K562 (cell line): ENCODE measurements around the gene C2orf42. TPM values are rescaled to one million over a fixed set of nuclear protein-coding genes. Genes with fewer than 3 reads are reported as not detected.

Source experiments
- ATAC-seq: fragments of 200-7000 bp; cut with Tn5 transposase; 3 replicates; pipeline ENCODE4 v1.9.1; 2020; ENCODE audit warnings: moderate library complexity
- BruUV-seq: library from RNA; stranded (reverse); fragments of 400-500 nt; replicated peaks from 2 replicates; lab custom pipeline; 2021; lab: Mats Ljungman, UMichigan
- CTCF ChIA-PET: fragments of 300-600 bp; formaldehyde crosslinking; extraction: SDS; loops from one replicate; lab custom pipeline; 2021; ENCODE audit warnings: low intra/inter-chr PET ratio; lab: Yijun Ruan, JAX
- POLR2A ChIA-PET: fragments of 300-600, 350-650 bp; sonication (Branson Sonifier 250); formaldehyde crosslinking; extraction: SDS; loops from one replicate; lab custom pipeline; 2021; ENCODE audit warnings: antibody characterized with exemption, inconsistent platforms; lab: Yijun Ruan, JAX
- DNase-seq, 4 experiments: peaks; one replicate each; pipeline versions ENCODE4 v3.0.0 to v3.0.0-alpha.2; 2011 to 2018; ENCODE audit warnings: low spot score in 3 of 4, mixed read lengths in 3 of 4; ENCODE audit errors: extremely low read depth in 1 of 4
- FAIRE-seq: peaks from 2 replicates; lab custom pipeline; 2011; peaks lifted over from hg19 to GRCh38; lab: Jason Lieb, UNC
- H2AFZ ChIP-seq: 2 replicates; pipeline ENCODE4 v1.6.0; 2011; ENCODE audit warnings: low read depth, low read length, control low read depth, inconsistent platforms
- H3K27ac ChIP-seq: fragments of 200-600 bp; 3 replicates; pipeline ENCODE4 v1.8.0; 2011; ENCODE audit warnings: low read depth, mild to moderate bottlenecking, control low read depth, inconsistent platforms, low read length, moderate library complexity, mixed read lengths; ENCODE audit errors: extremely low read depth
- H3K27me3 ChIP-seq, 2 experiments: fragments of 300-600 bp in 1 of 2; 2 replicates in 1 of 2; 3 replicates in 1 of 2; pipeline versions ENCODE4 v1.6.0 to v1.8.0; 2011; ENCODE audit warnings: inconsistent platforms in 2 of 2, low read length in 2 of 2, mild to moderate bottlenecking in 1 of 2, mixed read lengths in 1 of 2, moderate library complexity in 1 of 2; ENCODE audit not compliant: control insufficient read depth in 2 of 2, insufficient read depth in 2 of 2
- H3K36me3 ChIP-seq: fragments of 300-600 bp; 3 replicates; pipeline ENCODE4 v1.8.0; 2011; ENCODE audit warnings: mild to moderate bottlenecking, low read length, inconsistent platforms; ENCODE audit not compliant: control insufficient read depth, insufficient read depth
- H3K4me1 ChIP-seq, 2 experiments: fragments of 200-600 bp in 1 of 2; replicated peaks in 1 of 2; 2 replicates in 1 of 2; 3 replicates in 1 of 2; pipeline versions ENCODE4 v1.5.1 to v1.8.0; 2011; ENCODE audit warnings: inconsistent platforms in 2 of 2, low read length in 2 of 2, mild to moderate bottlenecking in 1 of 2, mixed read lengths in 1 of 2, moderate library complexity in 1 of 2; ENCODE audit not compliant: control insufficient read depth in 2 of 2, insufficient read depth in 2 of 2
- H3K4me2 ChIP-seq: 2 replicates; pipeline ENCODE4 v1.6.1; 2011; ENCODE audit warnings: low read length, control low read depth, inconsistent platforms, mixed read lengths; ENCODE audit not compliant: insufficient read depth
- H3K4me3 ChIP-seq: fragments of 200-600 bp; sonication (generic), shearing (Covaris generic); 2 replicates; pipeline ENCODE4 v1.5.1; 2016; ENCODE audit warnings: control low read depth, inconsistent platforms
- H3K79me2 ChIP-seq: fragments of 200-600 bp; 3 replicates; pipeline ENCODE4 v1.8.0; 2011; ENCODE audit warnings: low read length, inconsistent platforms; ENCODE audit not compliant: control insufficient read depth, insufficient read depth
- H3K9ac ChIP-seq, 2 experiments: 2 replicates each; pipeline versions ENCODE4 v1.6.0 to v1.6.1; 2011; ENCODE audit warnings: low read depth in 2 of 2, low read length in 2 of 2, control low read depth in 1 of 2, inconsistent platforms in 1 of 2, mild to moderate bottlenecking in 1 of 2, mixed read lengths in 1 of 2; ENCODE audit not compliant: insufficient read depth in 1 of 2
- H3K9me1 ChIP-seq: one replicate; pipeline ENCODE4 v1.6.0; 2011; ENCODE audit warnings: inconsistent platforms, mild to moderate bottlenecking, low read length, moderate library complexity; ENCODE audit not compliant: control insufficient read depth, insufficient read depth
- H3K9me3 ChIP-seq: replicated peaks from 2 replicates; pipeline ENCODE4 v1.5.1; 2011; ENCODE audit warnings: low read depth, low read length, inconsistent platforms; ENCODE audit not compliant: control insufficient read depth, insufficient read depth
- H4K20me1 ChIP-seq: replicated peaks from 2 replicates; pipeline ENCODE4 v1.6.1; 2011; ENCODE audit warnings: low read length, inconsistent platforms, mixed read lengths; ENCODE audit not compliant: control insufficient read depth, insufficient read depth
- HNRNPL ChIP-seq: fragments of 200-400 bp; formaldehyde crosslinking; IDR thresholded peaks from 2 replicates; pipeline ENCODE4 v1.6.1; 2017; ENCODE audit warnings: low read depth, mild to moderate bottlenecking, low read length
- NFRKB ChIP-seq: fragments of 450-650 bp; IDR thresholded peaks from 2 replicates; pipeline ENCODE4 v1.6.1; 2016; ENCODE audit warnings: low read depth
- POLR2G ChIP-seq: fragments of 200-400 bp; formaldehyde crosslinking; IDR thresholded peaks from 2 replicates; pipeline ENCODE4 v1.6.1; 2017; ENCODE audit warnings: low read depth, mild to moderate bottlenecking, antibody characterized with exemption, low read length, moderate library complexity
- ZKSCAN8 ChIP-seq: fragments of 200-800 bp; sonication (Bioruptor generic); IDR thresholded peaks from 2 replicates; pipeline ENCODE4 v1.6.1; 2016; ENCODE audit warnings: missing genetic modification characterization, missing compliant biosample characterization
- WGBS: fragments of 100-300 bp; shearing (Covaris generic); methylation state at CpG from one replicate; pipeline ENCODE4 v1.1.6; 2016; ENCODE audit warnings: low coverage, mixed read lengths; ENCODE audit not compliant: insufficient coverage; ENCODE audit errors: missing lambda C conversion rate; 5-methylcytosine and 5-hydroxymethylcytosine counted together
- in situ Hi-C: fragments of 300-500 bp; cut with MboI; formaldehyde crosslinking; loops from 4 replicates; pipeline ENCODE4 v1.15.0; 2018; ENCODE audit warnings: inconsistent platforms, mixed read lengths
- intact Hi-C: fragments of 100-400 bp; cut with micrococcal nuclease; formaldehyde crosslinking; loops from 2 replicates; pipeline ENCODE4 v1.14.2; 2022
- polyA plus RNA-seq, 8 experiments: library from polyadenylated mRNA; depleted of rRNA in 4 of 8; stranded (reverse) in 5 of 8; unstranded in 3 of 8; fragments of >200 nt; fragmentation: Nextera tagmentation in 2 of 8; fragmentation: Illumina TruSeq in 1 of 8; extraction: Ambion mirVana in 2 of 8; extraction: Trizol in 1 of 8; gene quantifications; 2 replicates each; pipeline versions ENCODE4 v1.2.1 to v1.2.3, GENCODE V29; 2011 to 2014; ENCODE audit warnings: inconsistent platforms in 1 of 8, missing spikeins in 1 of 8
- total RNA-seq, 7 experiments: library from RNA; depleted of rRNA in 6 of 7; stranded (reverse); fragments of >200 nt in 6 of 7; fragmentation: Illumina TruSeq in 2 of 7; extraction: Trizol in 2 of 7; gene quantifications; 2 replicates each; pipeline versions ENCODE4 v1.2.1 to v1.2.3, GENCODE V29; 2011 to 2021; ENCODE audit warnings: low replicate concordance in 1 of 7
- TF ChIP-seq, protein P1 (sequence below): fragments of 450-650 bp; IDR thresholded peaks from 2 replicates; pipeline ENCODE4 v1.6.1; 2017; ENCODE audit warnings: antibody characterized with exemption, mild to moderate bottlenecking

The C2orf42 gene
- total and polyA plus RNA-seq, 9 of the 15 experiments (the other 6 are each of a cell fraction or from before 2014, with no cell fraction given), result 4.6 to 10.9 (median 7.5) TPM

DNA sequence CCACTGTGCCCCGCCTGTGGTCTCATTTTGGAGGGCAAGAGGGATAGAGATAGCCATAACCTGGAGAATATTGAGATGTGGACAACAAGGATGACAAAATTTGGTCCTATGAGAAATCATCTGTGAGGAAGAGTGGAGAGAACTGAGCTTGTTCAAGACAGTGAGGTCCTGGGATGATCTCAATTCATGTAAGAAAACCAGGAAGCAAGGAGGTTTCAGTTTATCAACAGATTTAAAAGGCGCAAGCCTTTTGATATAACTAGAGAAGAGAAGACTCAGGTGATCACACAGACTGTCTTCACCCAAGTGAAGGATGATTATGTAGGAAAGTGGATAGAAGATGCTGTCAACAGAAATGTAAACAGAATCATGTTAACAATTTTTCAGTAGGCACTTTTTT lies 64.4 kb downstream of the C2orf42 start:
- Histone ChIP-seq H2AFZ (peak overlapping the region; percentile 85), H3K9me1 (no peaks in the 10 kb centered on the region), H3K4me1 (peaks cover 48 to 50% of the 10 kb centered on the region in 2 experiments), H3K9me3 (no peaks in the 10 kb centered on the region), H4K20me1 (no peaks in the 10 kb centered on the region), H3K4me2 (peak overlapping the region; percentile 21; the same call in 1 of the 2 replicates), H3K4me3 (no peak overlapping the region), H3K36me3 (no peaks in the 10 kb centered on the region), H3K27me3 (no peaks in the 10 kb centered on the region), H3K9ac (0 out of 4 replicates have a peak overlapping the region, but pooled peaks of 1 of the 2 experiments have one; percentile 23), H3K79me2 (peaks cover 12% of the 10 kb centered on the region; the same call in 2 of the 3 replicates), H3K27ac (peak overlapping the region; percentile 51)
- no peak for TF ChIP-seq HNRNPL
- no peak for TF ChIP-seq NFRKB
- TF ChIP-seq ZKSCAN8 (CRISPR knock-in tag), result no peak
- TF ChIP-seq, protein P1, sequence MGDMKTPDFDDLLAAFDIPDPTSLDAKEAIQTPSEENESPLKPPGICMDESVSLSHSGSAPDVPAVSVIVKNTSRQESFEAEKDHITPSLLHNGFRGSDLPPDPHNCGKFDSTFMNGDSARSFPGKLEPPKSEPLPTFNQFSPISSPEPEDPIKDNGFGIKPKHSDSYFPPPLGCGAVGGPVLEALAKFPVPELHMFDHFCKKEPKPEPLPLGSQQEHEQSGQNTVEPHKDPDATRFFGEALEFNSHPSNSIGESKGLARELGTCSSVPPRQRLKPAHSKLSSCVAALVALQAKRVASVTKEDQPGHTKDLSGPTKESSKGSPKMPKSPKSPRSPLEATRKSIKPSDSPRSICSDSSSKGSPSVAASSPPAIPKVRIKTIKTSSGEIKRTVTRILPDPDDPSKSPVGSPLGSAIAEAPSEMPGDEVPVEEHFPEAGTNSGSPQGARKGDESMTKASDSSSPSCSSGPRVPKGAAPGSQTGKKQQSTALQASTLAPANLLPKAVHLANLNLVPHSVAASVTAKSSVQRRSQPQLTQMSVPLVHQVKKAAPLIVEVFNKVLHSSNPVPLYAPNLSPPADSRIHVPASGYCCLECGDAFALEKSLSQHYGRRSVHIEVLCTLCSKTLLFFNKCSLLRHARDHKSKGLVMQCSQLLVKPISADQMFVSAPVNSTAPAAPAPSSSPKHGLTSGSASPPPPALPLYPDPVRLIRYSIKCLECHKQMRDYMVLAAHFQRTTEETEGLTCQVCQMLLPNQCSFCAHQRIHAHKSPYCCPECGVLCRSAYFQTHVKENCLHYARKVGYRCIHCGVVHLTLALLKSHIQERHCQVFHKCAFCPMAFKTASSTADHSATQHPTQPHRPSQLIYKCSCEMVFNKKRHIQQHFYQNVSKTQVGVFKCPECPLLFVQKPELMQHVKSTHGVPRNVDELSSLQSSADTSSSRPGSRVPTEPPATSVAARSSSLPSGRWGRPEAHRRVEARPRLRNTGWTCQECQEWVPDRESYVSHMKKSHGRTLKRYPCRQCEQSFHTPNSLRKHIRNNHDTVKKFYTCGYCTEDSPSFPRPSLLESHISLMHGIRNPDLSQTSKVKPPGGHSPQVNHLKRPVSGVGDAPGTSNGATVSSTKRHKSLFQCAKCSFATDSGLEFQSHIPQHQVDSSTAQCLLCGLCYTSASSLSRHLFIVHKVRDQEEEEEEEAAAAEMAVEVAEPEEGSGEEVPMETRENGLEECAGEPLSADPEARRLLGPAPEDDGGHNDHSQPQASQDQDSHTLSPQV, result peak; percentile 17; the same call in 1 of the 2 replicates
- no peak for TF ChIP-seq POLR2G
- DNase-seq (peak in 1 of 4 experiments; percentile 26), ATAC-seq (no peak), FAIRE-seq (no peak)
- BruUV-seq, result no TSS peak
- intact Hi-C loops, result no loop called here
- CTCF ChIA-PET, result no interaction called here
- 63% methylated on average over 2 of the region's 2 CpGs for WGBS
- in situ Hi-C loops, result no loop called here
- POLR2A ChIA-PET, result interaction anchor here (0.9 to 3.3 kb wide), 6 partner anchors 8 to 171 kb away, joined by 3 to 74 read pairs (median 7); no protein-coding TSS in a partner anchor
